H9 (cell line): ENCODE measurements around the gene PRSS1. TPM values are rescaled to one million over a fixed set of nuclear protein-coding genes. Genes with fewer than 3 reads are reported as not detected.
"Not testable (repeated sequence)": the region's sequence is repeated elsewhere in the genome, so short reads cannot be mapped to it uniquely, and the experiment has no call there.

Experiments
- DNase-seq: peaks from one replicate; pipeline ENCODE4 v3.0.0-alpha.2; 2017
- H2AFZ ChIP-seq: one replicate; pipeline ENCODE4 v1.6.1; 2013; ENCODE audit warnings: mild to moderate bottlenecking, low read length, control low read depth, moderate library complexity
- H2AK5ac ChIP-seq: 2 replicates; pipeline ENCODE4 v1.6.1; 2013; ENCODE audit warnings: low read length, control low read depth, mixed read lengths; ENCODE audit not compliant: insufficient read length
- H2BK120ac ChIP-seq: one replicate; pipeline ENCODE4 v1.6.1; 2013; ENCODE audit warnings: low read depth, mild to moderate bottlenecking, low read length, control low read depth, inconsistent platforms; ENCODE audit not compliant: poor library complexity, severe bottlenecking
- H2BK12ac ChIP-seq: 2 replicates; pipeline ENCODE4 v1.6.1; 2013; ENCODE audit warnings: low read length, control low read depth, mixed read lengths, low read depth; ENCODE audit not compliant: insufficient read length
- H2BK15ac ChIP-seq: 2 replicates; pipeline ENCODE4 v1.6.1; 2013; ENCODE audit warnings: low read depth, low read length, control low read depth
- H2BK20ac ChIP-seq: one replicate; pipeline ENCODE4 v1.6.1; 2013; ENCODE audit warnings: low read depth, mild to moderate bottlenecking, low read length, control low read depth, inconsistent platforms; ENCODE audit not compliant: poor library complexity, severe bottlenecking
- H2BK5ac ChIP-seq: 2 replicates; pipeline ENCODE4 v1.6.1; 2013; ENCODE audit warnings: low read length, control low read depth, mixed read lengths; ENCODE audit not compliant: insufficient read length
- H3K14ac ChIP-seq: 2 replicates; pipeline ENCODE4 v1.6.1; 2013; ENCODE audit warnings: low read length, control low read depth; ENCODE audit not compliant: insufficient read depth
- H3K18ac ChIP-seq: 2 replicates; pipeline ENCODE4 v1.6.1; 2013; ENCODE audit warnings: low read depth, mild to moderate bottlenecking, mixed read lengths, low read length, control low read depth; ENCODE audit not compliant: insufficient read length
- H3K23ac ChIP-seq: 2 replicates; pipeline ENCODE4 v1.6.1; 2013; ENCODE audit warnings: low read length, control low read depth, mixed read lengths, low read depth; ENCODE audit not compliant: insufficient read length
- H3K23me2 ChIP-seq: 2 replicates; pipeline ENCODE4 v1.6.1; 2013; ENCODE audit warnings: low read depth, mild to moderate bottlenecking, mixed read lengths, low read length, control low read depth; ENCODE audit not compliant: insufficient read length, poor library complexity, severe bottlenecking
- H3K27ac ChIP-seq: 2 replicates; pipeline ENCODE4 v1.5.1; 2013; ENCODE audit warnings: low read length, control low read depth, mixed read lengths, low read depth; ENCODE audit not compliant: insufficient read length
- H3K27me3 ChIP-seq: 2 replicates; pipeline ENCODE4 v1.6.1; 2013; ENCODE audit warnings: low read length, control low read depth, inconsistent platforms; ENCODE audit not compliant: insufficient read depth
- H3K4ac ChIP-seq: 2 replicates; pipeline ENCODE4 v1.6.1; 2013; ENCODE audit warnings: low read depth, mild to moderate bottlenecking, control low read depth, inconsistent platforms, low read length, moderate library complexity
- H3K4me1 ChIP-seq: 2 replicates; pipeline ENCODE4 v1.6.1; 2013; ENCODE audit warnings: low read length, control low read depth, inconsistent platforms; ENCODE audit not compliant: insufficient read depth
- H3K4me2 ChIP-seq: 2 replicates; pipeline ENCODE4 v1.6.1; 2013; ENCODE audit warnings: low read length, control low read depth, mixed read lengths; ENCODE audit not compliant: insufficient read length, insufficient read depth
- H3K56ac ChIP-seq: 2 replicates; pipeline ENCODE4 v1.6.1; 2013; ENCODE audit warnings: low read depth, mild to moderate bottlenecking, mixed read lengths, low read length, control low read depth; ENCODE audit not compliant: insufficient read length
- H3K79me1 ChIP-seq: 2 replicates; pipeline ENCODE4 v1.6.1; 2013; ENCODE audit warnings: low read depth, mild to moderate bottlenecking, moderate library complexity, low read length, control low read depth, inconsistent platforms; ENCODE audit not compliant: insufficient read depth, poor library complexity, severe bottlenecking
- H3K79me2 ChIP-seq: 2 replicates; pipeline ENCODE4 v1.6.1; 2013; ENCODE audit warnings: low read length, control low read depth, inconsistent platforms; ENCODE audit not compliant: insufficient read depth
- H3K9ac ChIP-seq: 2 replicates; pipeline ENCODE4 v1.6.1; 2013; ENCODE audit warnings: low read length, control low read depth, mixed read lengths; ENCODE audit not compliant: insufficient read length; ENCODE audit errors: extremely low read depth
- H3K9me3 ChIP-seq: one replicate; pipeline ENCODE4 v1.6.1; 2013; ENCODE audit warnings: low read depth, low read length, inconsistent platforms; ENCODE audit not compliant: control insufficient read depth
- H3T11ph ChIP-seq: one replicate; pipeline ENCODE4 v1.6.1; 2013; ENCODE audit warnings: mild to moderate bottlenecking, low read length, control low read depth, inconsistent platforms
- H4K20me1 ChIP-seq: one replicate; pipeline ENCODE4 v1.6.1; 2013; ENCODE audit not compliant: control insufficient read depth, insufficient read length, insufficient read depth
- H4K5ac ChIP-seq: 2 replicates; pipeline ENCODE4 v1.6.1; 2013; ENCODE audit warnings: low read depth, mild to moderate bottlenecking, mixed read lengths, low read length, control low read depth; ENCODE audit not compliant: insufficient read length
- H4K8ac ChIP-seq: replicated peaks from 2 replicates; pipeline ENCODE4 v1.6.1; 2013; ENCODE audit warnings: low read length, control low read depth, mixed read lengths, low read depth; ENCODE audit not compliant: insufficient read length
- H4K91ac ChIP-seq: 2 replicates; pipeline ENCODE4 v1.6.1; 2013; ENCODE audit warnings: low read depth, mild to moderate bottlenecking, moderate library complexity, mixed read lengths, low read length, control low read depth; ENCODE audit not compliant: insufficient read length
- H3K27ac Mint-ChIP-seq, 3 experiments: 2 replicates in 2 of 3; 3 replicates in 1 of 3; pipeline ENCODE4 v1.8.0; 2020 to 2021; ENCODE audit warnings: mixed read lengths in 3 of 3, mild to moderate bottlenecking in 1 of 3, moderate library complexity in 1 of 3
- H3K27me3 Mint-ChIP-seq: 2 replicates; pipeline ENCODE4 v1.8.0; 2021; ENCODE audit warnings: low read depth, mild to moderate bottlenecking, moderate library complexity, mixed read lengths
- H3K36me3 Mint-ChIP-seq, 3 experiments: 2 replicates in 2 of 3; 3 replicates in 1 of 3; pipeline ENCODE4 v1.8.0; 2020 to 2021; ENCODE audit warnings: low read depth in 3 of 3, mixed read lengths in 3 of 3; ENCODE audit not compliant: insufficient read depth in 1 of 3
- H3K4me1 Mint-ChIP-seq, 2 experiments: 2 replicates each; pipeline ENCODE4 v1.8.0; 2020; ENCODE audit warnings: mixed read lengths in 2 of 2
- H3K4me3 Mint-ChIP-seq, 2 experiments: 2 replicates in 1 of 2; 3 replicates in 1 of 2; pipeline ENCODE4 v1.8.0; 2020 to 2021; ENCODE audit warnings: mild to moderate bottlenecking in 2 of 2, mixed read lengths in 2 of 2, moderate library complexity in 1 of 2
- H3K9me3 Mint-ChIP-seq, 2 experiments: 2 replicates in 1 of 2; 3 replicates in 1 of 2; pipeline ENCODE4 v1.8.0; 2020; ENCODE audit warnings: mild to moderate bottlenecking in 2 of 2, mixed read lengths in 2 of 2, moderate library complexity in 1 of 2
- WGBS: extraction: QIAGEN DNeasy Blood & Tissue Kit; methylation state at CpG from one replicate; pipeline ENCODE4 v1.1.7; 2013; ENCODE audit warnings: missing lambda C conversion rate, low lambda C conversion rate, mixed read lengths; ENCODE audit not compliant: insufficient read length; ENCODE audit errors: extremely low coverage; 5-methylcytosine and 5-hydroxymethylcytosine counted together
- total RNA-seq: library from RNA; stranded (reverse); gene quantifications from 2 replicates; pipeline ENCODE4 v1.2.1, GENCODE V29; 2021
- TF ChIP-seq, protein P1 (sequence below): fragments of 200-600 bp; sonication (generic); conservative IDR thresholded peaks from 3 replicates; pipeline ENCODE4 v1.8.0; 2021; ENCODE audit warnings: antibody characterized with exemption, mild to moderate bottlenecking

PRSS1 gene
- total RNA-seq, 1 experiment from 2014 or later = not detected

DNA sequence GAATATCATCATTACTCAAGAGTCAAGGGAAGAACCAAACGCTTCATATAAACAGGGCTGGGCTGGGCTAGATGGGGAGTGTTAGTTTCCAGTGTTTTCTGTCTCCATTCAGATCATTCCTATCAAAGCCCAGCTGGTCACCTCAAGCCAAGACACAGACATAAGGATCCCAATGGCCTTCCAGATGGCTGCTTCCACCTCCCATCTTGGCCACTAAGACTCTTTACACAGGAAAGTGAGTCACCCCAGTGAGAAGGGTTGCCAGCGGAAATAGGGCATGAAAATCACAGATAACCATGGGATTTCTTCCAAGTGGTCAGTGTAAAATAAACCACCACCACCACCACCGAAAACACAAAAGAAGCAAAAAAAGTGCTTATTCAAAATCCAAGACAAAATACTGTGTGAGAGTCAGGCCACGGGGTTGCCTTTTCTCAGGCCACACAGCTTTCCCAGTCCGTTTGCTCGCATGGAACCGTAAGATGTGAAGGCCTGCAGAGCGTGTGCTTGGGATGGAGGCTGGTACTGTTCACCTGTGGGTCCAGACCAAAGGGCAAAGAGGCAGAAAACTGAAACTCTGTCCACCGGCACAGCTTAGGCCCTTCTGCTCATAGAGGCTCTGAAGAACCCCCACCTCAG lies 27.1 kb downstream of the PRSS1 start:
- H4K91ac ChIP-seq = no peak overlapping the region
- WGBS = no CpG with 5 or more reads among the region's 9 CpGs
- H2BK5ac ChIP-seq = no peak overlapping the region
- no peak overlapping the region for H3K9ac ChIP-seq
- Mint-ChIP-seq H3K36me3 (no peaks in the 10 kb centered on the region), H3K27ac (no peak overlapping the region), H3K27me3 (peaks cover 8% of the 10 kb centered on the region), H3K4me1 (peaks cover 3 to 5% of the 10 kb centered on the region in 2 experiments; a peak in 3 of 4 replicates), H3K9me3 (no peaks in the 10 kb centered on the region), H3K4me3 (no peak overlapping the region)
- H3K14ac ChIP-seq = no peak overlapping the region
- no peak overlapping the region for H3K4me2 ChIP-seq
- H3K56ac ChIP-seq = no peak overlapping the region
- no peaks in the 10 kb centered on the region for H3K4me1 ChIP-seq
- H3K23me2 ChIP-seq = no peaks in the 10 kb centered on the region
- no peaks in the 10 kb centered on the region for H3K79me2 ChIP-seq
- H3K27ac ChIP-seq = no peak overlapping the region
- no peak overlapping the region for H3T11ph ChIP-seq
- H2AFZ ChIP-seq = no peak overlapping the region
- TF ChIP-seq, protein P1, sequence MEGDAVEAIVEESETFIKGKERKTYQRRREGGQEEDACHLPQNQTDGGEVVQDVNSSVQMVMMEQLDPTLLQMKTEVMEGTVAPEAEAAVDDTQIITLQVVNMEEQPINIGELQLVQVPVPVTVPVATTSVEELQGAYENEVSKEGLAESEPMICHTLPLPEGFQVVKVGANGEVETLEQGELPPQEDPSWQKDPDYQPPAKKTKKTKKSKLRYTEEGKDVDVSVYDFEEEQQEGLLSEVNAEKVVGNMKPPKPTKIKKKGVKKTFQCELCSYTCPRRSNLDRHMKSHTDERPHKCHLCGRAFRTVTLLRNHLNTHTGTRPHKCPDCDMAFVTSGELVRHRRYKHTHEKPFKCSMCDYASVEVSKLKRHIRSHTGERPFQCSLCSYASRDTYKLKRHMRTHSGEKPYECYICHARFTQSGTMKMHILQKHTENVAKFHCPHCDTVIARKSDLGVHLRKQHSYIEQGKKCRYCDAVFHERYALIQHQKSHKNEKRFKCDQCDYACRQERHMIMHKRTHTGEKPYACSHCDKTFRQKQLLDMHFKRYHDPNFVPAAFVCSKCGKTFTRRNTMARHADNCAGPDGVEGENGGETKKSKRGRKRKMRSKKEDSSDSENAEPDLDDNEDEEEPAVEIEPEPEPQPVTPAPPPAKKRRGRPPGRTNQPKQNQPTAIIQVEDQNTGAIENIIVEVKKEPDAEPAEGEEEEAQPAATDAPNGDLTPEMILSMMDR = no peak
- H3K9me3 ChIP-seq = no peaks in the 10 kb centered on the region
- no peaks in the 10 kb centered on the region for H4K20me1 ChIP-seq
- H3K79me1 ChIP-seq = no peaks in the 10 kb centered on the region
- no peak overlapping the region for H2BK15ac ChIP-seq
- H2BK20ac ChIP-seq = no peak overlapping the region
- no peak for DNase-seq
- H2AK5ac ChIP-seq = no peak overlapping the region
- no peak overlapping the region for H3K23ac ChIP-seq
- H2BK120ac ChIP-seq = no peak overlapping the region
- no peak overlapping the region for H3K4ac ChIP-seq
- no peak overlapping the region for H4K8ac ChIP-seq
- H3K18ac ChIP-seq = no peak overlapping the region
- no peaks in the 10 kb centered on the region for H3K27me3 ChIP-seq
- no peak overlapping the region for H2BK12ac ChIP-seq
- no peak overlapping the region for H4K5ac ChIP-seq

DNA sequence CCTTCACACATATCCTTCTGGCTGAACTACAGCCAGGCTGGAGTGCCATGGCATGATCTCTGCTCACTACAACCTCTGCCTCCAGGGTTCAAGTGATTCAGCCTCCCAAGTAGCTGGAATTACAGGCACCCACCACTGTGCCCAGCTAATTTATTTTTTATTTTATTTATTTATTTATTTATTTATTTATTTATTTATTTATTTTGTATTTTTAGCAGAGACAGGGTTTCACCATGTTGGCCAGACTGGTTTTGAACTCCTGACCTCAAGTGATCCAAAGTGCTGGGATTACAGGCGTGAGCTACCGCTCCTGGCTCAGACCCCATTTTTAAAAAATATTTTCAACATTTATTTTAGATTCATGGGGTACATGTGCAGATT lies 27.6 kb downstream of the PRSS1 start:
- H3K4ac ChIP-seq, H3K56ac ChIP-seq, H3K4me3 Mint-ChIP-seq, H3K4me1 Mint-ChIP-seq, H3K23ac ChIP-seq, DNase-seq, H3K27me3 Mint-ChIP-seq, H3K4me1 ChIP-seq, H3K4me2 ChIP-seq, H4K20me1 ChIP-seq, H3T11ph ChIP-seq, H3K79me1 ChIP-seq, H3K23me2 ChIP-seq, H4K5ac ChIP-seq, H2AFZ ChIP-seq, H3K9me3 Mint-ChIP-seq, H2BK15ac ChIP-seq, H3K14ac ChIP-seq, H4K8ac ChIP-seq, H2BK5ac ChIP-seq, H3K9me3 ChIP-seq, H3K18ac ChIP-seq, H2BK12ac ChIP-seq, H2BK120ac ChIP-seq, H2AK5ac ChIP-seq, H3K27me3 ChIP-seq, H3K9ac ChIP-seq, H3K27ac ChIP-seq, H4K91ac ChIP-seq, H2BK20ac ChIP-seq, H3K79me2 ChIP-seq, H3K36me3 Mint-ChIP-seq, H3K27ac Mint-ChIP-seq: not testable (repeated sequence)
- no CpG with 5 or more reads among the region's 2 CpGs for WGBS
